ENCODE measurements around the gene SPEG.

- TF ChIP-seq CTCF (IDR thresholded peaks at IDR 0.05; ENCODE audit: low read length) (no peak), EZH2 (IDR thresholded peaks at IDR 0.05; ENCODE audit: borderline replicate concordance, low read length) (no peak)
Measured at GRCh38 chr2:219409619-219410018, 25.0 kb upstream of the SPEG start.

All from OCI-LY1 (cell line).